Measurements from ENCODE around the gene SHISA9.

Gene SHISA9

DNA sequence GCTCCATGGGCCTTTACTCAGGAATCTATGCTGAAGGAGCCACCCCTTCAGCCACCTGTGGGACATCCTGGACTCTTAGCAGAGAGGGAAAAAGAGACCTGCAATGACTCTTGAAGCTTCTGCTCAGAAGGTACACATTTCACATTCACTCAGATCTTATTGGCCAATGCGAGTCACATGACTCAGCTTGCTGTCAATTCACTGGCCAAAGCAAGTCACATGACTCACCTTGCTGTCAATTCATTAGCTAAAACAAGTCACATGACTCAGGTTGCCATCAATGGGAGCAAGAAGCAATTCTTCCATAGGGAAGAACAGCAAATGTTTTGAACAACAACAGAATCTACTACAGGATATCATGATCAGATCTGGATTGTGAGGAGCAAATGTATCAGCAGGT is 233.4 kb downstream of the SHISA9 start:
- DNase-seq: no peak

DNA sequence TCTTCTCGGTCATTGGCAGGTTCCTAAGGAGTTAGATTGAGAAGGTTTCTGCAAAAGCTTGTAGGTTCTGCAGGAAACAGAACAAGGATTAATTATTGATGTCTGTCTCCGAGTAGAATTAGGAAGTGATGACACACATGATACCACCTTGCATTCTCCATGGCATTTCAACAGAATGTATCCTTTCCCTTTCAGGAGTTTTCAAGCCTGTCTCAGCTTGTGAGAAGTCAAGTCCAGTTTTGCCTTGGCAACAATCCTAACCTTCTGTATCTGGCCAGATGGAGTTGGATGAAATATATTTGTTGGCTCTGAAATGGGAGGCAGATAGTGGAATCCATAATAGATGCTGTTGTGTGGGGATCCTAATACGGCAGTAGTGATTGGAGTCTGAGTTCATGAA is 235.5 kb downstream of the SHISA9 start:
- no peak for DNase-seq

DNA sequence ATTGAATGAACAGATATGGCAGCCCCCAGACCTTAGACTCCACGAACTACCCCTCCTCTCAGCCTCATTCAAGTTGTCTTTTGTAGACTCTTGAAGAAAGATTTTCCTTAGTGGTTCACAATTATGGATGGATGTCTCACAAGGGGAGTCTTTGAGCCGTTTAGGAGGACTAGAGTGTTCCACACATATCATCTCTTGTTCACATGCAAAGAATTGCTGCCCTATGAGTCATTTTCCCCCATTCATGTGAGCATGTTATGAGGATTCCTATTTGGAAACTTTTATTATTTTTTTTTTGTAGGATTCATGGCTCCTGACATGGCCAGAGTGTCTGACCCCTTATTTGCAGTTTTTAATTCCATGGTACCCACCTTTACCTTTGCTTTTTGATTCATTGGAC is 237.1 kb downstream of the SHISA9 start:
- DNase-seq: no peak

DNA sequence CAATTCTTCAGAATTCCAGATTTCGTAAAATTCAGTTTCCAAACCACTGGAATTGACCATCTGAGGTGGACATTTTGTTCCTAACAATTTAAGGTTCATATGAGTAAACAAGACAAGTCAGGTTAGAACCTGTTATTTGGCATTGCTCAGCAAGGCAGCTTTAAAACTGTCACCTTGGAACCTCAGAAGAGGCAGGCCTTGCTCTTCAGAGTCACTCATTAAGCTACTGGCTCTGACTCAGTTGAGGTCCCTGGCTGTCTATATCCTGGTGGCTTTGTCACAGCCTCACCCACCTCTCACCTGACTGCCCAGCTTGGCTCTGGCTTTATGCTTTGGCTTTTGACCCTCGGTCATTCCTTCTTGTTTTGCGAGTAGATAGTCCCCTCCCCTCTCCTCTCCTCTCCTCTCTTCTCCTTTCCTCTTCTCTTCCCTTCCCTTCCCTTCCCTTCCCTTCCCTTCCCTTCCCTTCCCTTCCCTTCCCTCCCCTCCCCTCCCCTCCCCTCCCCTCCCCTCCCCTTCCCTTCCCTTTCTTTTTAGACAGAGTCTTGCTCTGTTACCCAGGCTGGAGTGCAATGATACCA is 238.4 kb downstream of the SHISA9 start:
- DNase-seq: no peak

DNA sequence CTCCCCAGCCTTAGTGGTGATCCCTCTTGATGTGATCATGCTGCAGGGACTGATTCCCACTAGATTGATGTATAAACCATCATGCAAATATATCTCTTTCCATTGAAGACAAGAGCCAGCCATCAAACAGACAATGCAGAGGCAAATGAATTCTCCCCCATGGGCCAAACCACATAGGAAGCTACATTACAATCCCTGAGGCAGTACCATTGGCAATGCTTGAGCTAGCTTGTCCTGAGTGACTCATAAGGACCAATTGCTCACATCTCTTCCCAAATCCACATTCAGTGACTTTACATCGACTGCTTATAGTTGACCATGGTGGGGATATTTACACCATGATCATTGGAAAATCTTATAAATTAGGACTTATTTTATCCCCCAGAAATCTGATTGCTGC is 242.2 kb downstream of the SHISA9 start:
- DNase-seq: no peak

DNA sequence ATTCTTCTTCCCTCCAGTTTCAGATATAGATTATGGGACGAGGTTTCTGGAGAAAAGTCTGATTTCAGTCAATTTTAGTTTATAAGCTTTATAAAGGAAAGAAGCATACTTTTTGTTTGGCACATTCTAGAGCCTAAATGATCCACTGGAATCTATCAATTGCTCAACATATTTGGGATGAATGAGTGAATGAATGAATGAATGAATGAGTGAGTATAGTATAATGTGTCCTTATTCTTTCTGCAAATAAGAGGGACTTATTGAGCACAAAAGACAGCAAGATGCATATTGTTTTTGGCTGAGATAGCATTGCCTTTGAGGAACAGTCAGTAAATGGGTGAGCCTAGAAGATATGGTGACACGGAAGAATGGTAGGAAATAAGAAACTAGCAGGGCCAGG is 245.4 kb downstream of the SHISA9 start:
- no peak for DNase-seq

DNA sequence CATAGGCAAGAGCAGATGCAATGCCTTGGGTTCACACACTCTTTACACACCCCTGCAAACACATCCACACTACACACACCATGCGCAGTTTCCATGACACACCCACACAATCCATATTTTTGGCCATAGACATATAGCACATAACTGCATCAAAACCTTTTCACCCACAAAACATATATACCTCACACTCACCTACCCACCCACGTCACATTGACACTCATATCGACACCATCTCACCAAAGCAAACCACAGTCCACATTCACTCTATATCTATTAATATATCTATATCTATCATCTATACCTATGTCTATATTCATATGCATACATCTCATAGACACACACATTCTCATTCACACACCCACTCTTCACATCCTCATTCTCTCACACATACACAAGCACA is 246.9 kb downstream of the SHISA9 start:
- no peak for DNase-seq

DNA sequence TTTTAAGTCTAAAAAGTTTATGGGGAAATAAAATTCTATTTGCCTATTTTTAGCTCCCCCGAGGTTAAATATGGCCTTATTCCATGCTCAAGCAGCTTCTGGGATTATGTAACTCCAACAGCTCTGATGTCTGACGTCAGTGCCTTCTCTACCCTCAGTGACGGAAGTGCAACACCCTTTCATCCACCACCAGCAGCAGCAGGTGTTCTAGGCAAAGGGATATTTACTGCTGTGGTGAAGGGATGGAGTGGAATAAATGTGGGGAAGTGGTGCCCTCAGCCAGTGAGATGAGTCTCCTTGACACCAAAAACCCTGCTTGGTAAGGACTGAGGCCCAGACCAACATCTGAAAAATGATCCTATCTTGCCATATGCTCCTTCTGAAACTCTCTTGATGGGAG is 247.4 kb downstream of the SHISA9 start:
- no peak for DNase-seq

DNA sequence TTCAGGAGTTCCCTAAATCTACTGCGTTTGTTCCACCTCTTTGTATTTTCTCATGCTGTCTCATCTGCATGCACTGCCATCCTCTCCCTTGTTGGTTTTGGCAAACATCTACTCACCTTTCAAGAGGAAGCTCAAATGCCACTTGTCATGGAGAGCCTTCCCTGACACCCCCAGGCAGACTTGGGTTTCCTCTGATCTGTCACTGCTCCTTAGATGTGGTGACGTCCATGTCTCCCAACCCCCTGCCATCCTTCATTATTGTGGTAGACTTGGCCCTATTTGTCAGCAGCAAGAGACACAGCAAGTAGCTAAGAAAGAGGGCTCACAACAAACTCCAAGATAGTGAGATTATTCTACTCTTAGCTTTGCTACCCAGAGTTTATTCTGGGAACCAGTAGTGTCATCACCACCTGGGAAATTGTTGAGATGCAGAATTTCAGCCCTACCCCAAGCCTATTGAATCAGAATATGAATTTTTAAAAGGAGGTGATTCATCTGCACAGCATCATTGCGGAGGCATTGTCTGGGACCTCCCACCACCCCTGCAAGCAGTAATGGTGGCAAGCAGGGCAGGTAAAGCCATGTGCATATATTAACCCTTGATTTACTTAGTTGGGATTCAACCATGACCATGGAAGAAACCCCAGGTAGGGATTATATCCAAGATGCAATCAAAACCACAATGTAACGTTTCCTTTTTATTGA is 248.9 kb downstream of the SHISA9 start:
- no peak for DNase-seq

DNA sequence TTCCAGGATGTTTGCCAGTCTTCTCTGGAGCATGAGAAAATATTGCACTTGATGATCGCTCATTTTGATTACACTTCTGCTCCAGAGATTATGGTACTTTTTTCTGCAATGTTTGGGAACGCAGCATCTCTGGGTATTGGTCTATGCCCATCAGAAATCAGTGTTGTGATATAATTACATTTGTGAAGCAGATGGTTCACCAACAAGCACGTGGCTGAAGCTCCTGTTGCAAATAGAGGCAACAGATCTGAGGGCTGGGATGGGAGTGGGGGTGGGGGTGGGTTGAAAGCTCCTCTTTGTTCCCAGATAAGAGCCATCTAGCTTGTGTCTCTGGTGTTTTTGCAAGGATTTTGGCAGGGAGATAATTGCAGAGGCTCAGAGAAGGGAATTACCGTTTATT is 252.3 kb downstream of the SHISA9 start:
- DNase-seq: no peak

DNA sequence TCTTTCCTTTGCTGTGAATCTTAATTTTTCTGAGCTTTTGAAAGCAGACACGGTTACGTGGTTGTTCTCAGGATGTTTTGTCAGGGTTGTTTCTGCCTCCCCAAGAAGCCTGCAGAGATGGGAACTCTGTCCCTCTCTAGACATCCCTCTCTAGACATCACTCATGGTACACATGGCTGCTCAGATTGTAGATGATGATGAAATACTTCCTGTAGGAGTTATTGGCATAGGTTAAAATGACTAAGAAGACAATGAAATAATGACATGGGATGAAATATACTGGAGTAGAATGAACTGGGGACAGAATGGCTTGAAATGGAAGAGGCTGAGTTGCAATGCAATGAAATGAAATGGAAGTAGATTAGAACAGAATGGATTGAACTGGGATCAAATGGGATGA is 253.4 kb downstream of the SHISA9 start:
- no peak for DNase-seq

DNA sequence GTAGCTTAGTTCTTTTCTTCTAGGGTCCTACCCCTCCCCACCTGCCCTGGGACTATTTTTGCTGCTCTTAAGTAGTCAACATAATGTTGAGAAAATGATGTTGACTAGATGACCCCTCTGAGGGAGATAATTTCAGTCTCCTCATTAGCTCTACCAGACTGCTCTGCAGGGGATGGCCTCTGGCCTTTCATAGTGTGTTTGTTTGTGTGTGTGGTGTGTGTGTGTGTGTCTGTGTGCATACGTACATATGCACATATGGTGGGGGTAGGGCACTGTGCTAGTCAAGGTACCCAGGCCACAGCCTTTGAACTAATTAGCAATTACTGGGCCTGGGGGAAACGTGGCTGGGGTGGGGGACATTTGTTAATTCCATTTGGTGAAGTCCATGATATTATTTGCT is 254.0 kb downstream of the SHISA9 start:
- DNase-seq: no peak

DNA sequence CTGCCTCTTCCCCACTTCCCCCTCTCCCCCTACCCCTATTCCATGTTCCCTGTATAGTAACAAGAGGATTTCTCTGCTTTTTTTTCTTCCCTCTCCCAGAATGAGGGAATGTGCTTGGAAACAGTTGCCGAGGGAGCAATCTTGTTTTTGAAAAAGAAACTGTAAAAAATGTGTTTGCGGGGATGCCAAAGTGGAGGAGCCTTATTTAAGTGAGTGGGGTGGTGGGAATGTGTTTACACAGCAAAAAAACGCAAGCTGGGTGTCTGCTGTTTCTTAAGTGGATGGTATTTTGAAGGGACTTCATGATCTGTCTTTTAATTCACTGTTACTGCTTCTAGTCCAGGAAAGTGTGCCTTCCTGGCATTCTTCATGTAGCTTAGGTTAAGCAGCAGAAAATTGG is 254.4 kb downstream of the SHISA9 start:
- no peak for DNase-seq

DNA sequence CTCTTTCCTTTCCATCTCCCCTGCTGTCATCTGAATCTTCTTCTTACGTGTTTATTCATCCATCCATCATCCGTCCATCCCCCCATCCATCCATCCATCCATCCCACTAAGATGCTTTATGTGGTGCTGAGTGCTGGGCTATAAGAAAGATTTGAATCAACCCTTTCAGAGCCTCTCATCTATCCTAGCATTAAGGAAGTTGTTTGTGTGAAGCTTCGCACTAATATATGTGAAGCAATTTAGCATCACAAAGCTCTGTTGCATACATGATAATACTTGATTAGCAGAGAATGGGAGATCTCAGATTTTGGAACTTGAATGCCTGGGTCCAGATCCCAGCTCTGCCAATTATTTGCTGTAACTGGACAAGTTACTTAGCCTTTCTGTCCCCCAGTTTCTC is 255.7 kb downstream of the SHISA9 start:
- DNase-seq: no peak

DNA sequence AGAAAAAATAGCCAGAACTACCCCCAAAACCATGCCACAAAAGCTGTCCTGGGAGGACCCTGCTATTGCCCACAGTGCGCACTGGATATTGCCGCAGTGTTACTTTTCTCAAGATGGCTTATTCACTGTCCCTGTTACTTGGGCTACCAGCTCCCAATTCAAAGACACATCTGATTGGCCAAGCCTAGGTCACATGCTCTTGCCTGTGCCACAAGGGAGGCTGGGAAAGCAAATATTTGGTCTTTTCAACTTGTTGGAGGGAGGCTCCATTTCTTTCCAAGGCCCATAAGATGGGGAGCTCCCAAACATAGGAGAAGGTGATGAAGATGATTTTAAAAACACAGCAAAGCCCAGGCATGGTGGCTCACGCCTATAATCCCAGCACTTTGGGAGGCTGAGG is 257.0 kb downstream of the SHISA9 start:
- DNase-seq: no peak

DNA sequence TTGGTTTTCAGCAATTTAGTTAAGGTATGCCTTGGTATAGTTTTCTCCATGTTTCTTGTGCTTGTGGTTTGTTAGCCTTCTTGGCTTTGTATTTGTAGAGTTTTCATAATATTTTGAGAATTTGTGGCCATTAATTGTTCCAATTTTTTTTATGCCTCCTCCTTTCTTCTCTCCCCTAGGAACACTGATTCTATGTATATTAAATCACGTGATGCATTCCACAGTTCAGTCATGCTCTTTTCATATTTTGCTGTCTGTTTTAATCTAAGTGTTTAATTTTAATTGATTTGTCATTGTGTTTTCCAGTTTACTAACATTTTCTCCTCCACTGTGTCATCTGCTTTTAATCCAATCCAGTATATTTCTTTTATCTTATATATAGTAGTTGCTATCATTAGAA is 263.6 kb downstream of the SHISA9 start:
- DNase-seq: no peak

DNA sequence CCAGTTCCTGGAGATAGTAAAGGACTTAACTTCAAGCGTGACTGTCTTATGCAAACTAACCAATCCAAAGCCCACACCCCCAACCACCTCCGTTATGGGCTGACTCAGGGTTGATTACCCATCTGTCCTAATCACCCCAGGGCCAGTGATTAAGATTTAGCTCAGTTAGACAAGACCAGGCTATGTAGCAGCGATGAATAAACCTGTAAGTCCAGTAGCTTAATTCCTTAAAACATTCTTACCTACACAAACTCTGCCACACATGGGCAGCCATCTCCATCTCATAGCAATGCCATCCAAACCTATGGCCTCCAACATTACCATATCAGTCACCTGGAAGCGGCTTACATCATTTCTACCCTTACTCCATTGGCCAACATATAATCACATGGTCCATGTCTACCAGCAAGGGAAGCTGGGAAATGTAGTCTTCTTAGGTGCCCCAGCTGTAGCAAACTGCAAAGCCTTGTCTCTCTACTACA is 266.7 kb downstream of the SHISA9 start:
- DNase-seq: no peak

DNA sequence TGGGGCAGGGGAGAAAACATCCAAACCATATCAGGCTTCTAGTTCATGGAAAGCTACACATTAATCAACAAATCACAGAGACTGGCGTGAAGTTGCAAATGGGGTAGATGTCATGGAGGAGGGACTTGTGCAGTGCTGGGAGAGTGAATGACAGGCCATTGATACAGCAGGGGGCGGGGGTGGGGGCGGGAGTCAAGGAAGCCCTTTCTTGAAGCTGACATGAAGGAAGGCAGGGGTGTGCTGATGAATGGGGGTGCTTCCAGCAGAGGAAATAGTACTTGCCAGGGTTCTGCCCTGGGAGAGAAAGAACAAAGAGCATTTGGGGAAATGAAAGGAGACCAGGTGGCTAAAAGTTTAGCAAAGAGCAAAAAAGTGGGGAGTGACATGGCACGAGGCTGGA is 269.9 kb downstream of the SHISA9 start:
- no peak for DNase-seq

DNA sequence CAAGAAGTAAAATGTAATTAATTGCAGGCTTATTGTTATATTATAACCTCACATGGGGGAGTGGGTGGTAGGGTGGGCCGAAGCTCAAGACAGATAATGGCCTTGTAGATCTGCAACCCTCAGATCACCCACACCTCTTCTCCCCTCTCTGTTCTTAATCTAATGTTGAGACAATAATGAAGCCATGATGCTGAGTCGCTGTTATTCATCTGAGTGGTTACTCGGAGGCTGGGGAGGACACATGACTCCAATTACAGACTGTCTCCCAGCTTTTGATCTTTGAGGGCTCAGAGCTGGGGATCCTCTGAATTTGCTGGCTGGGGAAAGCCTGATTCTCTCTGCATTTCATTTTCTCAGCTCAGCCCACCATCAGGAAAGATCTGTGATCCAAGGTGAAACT is 275.3 kb downstream of the SHISA9 start:
- no peak for DNase-seq

DNA sequence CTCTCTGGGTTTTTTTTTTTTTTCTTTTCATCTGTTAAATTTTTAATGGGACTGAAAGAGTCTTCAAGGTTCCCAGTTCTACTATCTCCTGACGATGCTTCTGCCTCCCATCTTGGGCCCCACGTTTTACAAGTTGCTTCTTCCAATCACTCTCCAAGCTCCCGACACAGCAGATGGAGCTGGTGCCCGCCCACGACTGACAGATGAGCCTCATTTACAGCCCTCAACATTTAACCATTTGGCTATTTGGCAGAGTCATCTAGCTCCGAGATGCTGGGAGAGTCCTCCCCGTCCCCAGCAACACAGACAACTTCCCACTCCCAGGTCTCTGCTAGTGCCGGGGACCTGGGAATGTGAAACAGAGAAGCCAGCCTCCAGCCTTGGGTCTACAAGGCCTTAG is 276.9 kb downstream of the SHISA9 start:
- DNase-seq: no peak

DNA sequence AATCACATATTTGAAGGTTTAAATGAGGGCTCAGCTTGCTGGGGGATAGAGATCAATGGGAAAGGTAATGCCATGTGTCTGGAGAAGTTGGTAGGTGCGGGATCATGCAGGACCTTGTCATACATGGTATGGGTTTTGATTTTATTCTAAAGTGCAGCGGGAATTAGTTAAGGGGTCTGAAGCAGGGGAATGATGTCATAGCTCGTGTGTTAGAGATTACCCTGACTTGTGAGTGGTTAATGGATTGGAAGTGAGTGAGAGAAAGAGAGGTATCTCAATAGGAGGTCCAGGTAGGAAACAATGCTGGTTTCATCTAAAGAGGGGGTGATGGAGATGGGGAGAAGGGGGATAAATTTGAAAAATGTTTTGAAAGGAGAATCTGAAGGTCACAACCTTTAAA is 280.0 kb downstream of the SHISA9 start:
- DNase-seq: no peak

DNA sequence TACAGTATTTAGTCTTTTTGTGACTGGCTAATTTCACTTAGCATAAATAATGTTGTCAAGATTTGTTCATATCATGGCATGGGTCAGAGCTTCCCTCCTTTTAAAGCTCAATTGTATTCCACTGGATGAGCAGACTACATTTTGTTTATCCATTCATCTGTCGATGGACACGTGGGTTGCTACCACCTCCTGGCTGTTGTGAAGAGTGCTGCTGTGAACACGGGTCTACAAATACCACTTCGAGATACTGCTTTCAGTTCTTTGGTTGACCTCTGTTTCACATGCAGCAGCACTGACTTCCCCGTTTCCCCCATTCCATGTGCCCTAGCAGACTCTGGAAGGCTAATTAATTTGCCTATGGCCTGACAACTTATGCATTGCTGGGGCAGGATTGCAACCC is 285.4 kb downstream of the SHISA9 start:
- DNase-seq: no peak

DNA sequence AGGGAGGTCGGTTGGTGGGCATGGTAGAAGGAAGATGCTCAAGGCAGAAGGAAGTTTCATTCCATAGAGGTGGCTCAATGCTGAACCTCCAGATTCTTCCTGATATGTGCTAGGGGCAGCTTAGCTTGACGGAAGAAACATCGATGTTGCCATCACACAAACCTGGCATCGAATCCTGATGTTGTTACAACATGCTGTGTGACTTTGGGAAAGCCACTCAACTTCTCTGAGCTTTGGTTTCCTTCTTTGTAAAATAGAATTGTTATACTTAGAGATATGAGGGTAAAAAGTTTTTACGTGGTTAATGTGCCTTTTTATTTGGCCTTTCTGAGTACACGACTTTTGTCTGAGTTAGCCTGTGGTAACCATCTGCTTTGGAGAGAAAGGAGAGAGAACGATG is 287.9 kb downstream of the SHISA9 start:
- no peak for DNase-seq

DNA sequence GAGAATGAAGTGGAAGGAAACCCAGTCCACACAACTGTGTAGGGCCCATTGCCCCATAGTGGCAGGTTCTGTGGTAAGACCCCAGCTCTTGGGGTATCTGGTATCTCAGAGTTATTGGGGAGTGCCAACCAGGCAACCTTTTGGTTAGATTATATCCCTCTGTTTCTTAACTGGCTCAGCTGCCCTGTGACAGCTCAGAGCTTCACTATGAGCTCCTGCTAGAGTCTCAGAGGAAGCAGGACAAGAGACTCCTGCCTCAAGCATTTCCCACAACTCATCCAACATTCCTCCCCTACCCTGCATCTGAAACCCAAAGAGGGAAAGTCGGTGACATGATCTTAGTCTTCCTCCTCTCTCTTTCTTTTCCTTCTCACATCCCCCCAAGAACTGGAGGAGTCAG is 292.3 kb downstream of the SHISA9 start:
- no peak for DNase-seq

DNA sequence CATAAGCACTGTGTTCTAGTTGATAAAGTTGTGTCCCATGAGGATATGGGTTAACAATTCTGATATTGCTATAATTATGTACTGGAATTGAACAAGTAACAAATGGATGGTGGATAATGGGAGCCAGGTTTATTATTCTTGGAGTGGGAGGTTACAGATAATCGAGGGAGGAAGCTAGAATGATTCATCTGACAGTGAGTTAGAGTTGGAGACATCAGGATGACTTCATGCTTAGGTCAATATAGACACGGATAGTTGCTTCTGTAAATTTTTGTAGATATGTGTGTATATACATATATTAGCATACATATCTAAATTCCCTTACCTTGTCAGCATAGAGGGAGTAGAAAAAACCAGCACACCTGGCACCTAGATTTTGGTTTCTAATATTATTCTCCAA is 293.4 kb downstream of the SHISA9 start:
- DNase-seq: no peak
